GM18909 (cell line): Measurements from ENCODE around the gene SPATA7.

ENCODE experiments used
- ATAC-seq: cut with Tn5 transposase; IDR thresholded peaks from one replicate; pipeline ENCODE4 v1.9.1; 2021; ENCODE audit warnings: mild to moderate bottlenecking; ENCODE audit not compliant: unreplicated experiment, poor library complexity

The SPATA7 gene

DNA sequence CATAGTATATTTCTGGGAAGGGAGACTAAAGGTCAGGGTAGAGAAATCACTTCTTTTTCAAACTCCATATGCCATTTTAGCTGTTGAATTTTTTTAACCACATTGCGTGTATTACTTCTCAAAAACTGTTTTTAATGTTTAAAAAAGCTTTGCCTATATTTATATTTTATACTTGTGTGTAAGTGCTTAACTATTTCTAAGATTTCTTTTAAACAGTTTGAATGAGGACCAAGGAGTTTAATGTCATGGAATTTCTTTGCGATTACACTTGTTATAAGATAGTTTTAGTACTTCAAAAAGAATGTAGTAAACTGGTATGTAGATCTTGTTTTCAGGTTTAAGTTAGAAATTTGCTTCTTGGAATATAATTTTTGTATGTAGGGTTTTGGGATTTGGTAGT lies 7.2 kb downstream of the SPATA7 start:
- no peak for ATAC-seq

GRCh38 chr14:88411039-88411438 lies 25.6 kb downstream of the SPATA7 start:
- ATAC-seq = no peak

GRCh38 chr14:88417594-88417993 lies 32.1 kb downstream of the SPATA7 start:
- no peak for ATAC-seq

DNA sequence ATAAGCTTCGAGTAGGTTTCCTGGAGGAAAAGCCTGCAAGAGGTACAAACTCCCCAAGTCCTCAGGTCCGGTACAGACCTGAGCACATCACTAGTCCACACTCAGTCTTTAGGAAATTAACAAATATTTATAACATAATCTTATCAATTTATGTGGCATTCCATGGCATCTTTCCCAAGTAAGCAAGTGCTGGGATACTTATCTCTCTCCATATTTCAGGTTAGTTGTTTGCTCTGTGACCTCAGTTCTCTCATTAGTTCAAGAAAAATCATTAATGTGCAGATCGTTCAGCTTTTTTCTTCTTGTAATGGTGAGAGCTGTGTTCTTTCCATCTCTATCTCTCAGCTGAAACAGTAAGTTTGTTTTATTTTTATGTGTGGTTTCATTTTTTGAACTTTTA lies 34.7 kb downstream of the SPATA7 start:
- no peak for ATAC-seq

- no peak for ATAC-seq
These were observed 35.8 kb downstream of the SPATA7 start for GRCh38 chr14:88421286-88421685.

DNA sequence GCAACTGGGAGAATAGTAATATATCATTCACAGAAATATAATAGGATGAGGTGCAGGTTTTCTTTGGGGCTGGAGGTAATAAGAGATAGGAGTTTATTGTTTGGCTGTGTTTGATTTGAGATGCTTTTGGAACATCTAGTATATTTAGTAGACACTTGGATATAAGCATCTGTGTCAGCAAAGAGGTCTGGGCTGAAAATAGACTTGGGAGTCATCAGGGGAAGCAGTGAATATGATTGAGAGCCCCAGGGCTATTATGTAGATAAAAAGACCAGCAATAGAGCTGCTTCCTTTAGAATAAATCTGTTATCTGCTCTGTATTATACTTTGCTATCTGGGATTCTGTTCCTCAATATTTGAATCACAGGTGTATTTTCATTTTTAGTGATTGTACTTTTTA lies 36.6 kb downstream of the SPATA7 start:
- ATAC-seq = no peak

DNA sequence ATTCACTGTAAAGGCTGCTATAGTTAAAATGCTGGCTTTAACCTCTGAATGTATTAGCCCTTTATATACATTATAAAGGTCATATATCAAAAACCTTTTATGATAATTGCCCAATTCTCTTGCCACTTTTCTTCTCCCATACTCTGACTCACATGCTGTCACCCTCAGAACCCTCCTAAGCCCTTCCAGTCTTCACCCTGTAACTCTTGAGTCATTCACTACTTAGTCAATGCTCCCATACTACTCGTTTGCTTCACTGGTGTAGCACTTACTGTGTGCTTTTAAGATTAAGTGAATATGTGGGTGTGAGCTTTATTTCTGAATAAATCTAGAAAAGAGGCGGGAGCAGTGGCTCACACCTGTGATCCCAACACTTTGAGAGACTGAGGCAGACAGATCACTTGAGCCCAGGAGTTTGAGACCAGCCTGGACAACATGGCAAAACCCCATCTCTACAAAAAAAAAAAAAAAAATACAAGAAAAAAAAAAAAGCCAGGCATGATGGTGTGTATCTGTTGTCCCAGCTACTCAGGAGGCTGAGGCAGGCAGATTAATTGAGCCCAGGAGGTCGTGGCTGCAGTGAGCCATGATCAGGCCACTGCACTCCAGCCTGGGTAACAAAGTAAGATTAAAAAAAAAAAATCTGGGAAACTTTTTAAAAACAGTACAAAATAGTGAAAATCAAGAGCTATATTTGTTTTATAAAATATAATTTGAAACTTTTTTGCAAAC lies 37.6 kb downstream of the SPATA7 start:
- ATAC-seq = no peak

- ATAC-seq = no peak
These were observed 39.1 kb downstream of the SPATA7 start for GRCh38 chr14:88424573-88424972.

- ATAC-seq = no peak
These were observed 40.8 kb downstream of the SPATA7 start for GRCh38 chr14:88426271-88426670.

- no peak for ATAC-seq
These were observed 45.5 kb downstream of the SPATA7 start for GRCh38 chr14:88430976-88431375.

DNA sequence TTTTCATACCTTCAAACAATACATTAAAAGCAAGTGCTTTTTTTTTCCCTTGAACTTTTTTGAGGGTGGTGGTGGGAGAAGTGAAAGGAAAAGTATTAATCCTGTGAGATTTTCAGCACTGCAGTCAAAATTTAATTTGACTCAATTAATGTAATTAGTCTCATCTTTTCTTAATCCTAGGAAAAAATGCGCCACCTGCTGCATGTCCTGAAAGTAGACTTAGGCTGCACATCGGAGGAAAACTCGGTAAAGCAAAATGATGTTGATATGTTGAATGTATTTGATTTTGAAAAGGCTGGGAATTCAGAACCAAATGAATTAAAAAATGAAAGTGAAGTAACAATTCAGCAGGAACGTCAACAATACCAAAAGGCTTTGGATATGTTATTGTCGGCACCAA lies 52.2 kb downstream of the SPATA7 start:
- ATAC-seq = no peak

DNA sequence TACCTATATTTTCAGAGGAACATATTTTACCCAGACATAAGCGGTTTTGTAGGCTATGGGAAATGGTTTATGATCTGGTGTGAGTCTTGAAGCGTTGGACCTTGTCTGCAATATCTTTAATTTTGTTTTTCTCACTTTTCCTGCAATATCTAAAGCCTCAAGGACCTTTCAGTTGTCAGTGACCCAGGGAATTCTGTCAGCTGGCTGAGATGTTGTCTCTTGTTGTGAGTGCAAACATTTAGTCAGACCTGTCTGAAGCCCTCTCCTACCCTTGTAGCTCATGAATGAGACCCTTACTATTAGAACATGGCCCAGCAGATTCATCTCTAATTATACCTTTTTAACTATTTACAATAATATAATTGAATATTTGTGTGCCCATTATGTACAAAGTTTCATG lies 53.6 kb downstream of the SPATA7 start:
- no peak for ATAC-seq

GRCh38 chr14:88452231-88452630 lies 66.8 kb downstream of the SPATA7 start:
- ATAC-seq = no peak

GRCh38 chr14:88454886-88455285 lies 69.4 kb downstream of the SPATA7 start:
- no peak for ATAC-seq

DNA sequence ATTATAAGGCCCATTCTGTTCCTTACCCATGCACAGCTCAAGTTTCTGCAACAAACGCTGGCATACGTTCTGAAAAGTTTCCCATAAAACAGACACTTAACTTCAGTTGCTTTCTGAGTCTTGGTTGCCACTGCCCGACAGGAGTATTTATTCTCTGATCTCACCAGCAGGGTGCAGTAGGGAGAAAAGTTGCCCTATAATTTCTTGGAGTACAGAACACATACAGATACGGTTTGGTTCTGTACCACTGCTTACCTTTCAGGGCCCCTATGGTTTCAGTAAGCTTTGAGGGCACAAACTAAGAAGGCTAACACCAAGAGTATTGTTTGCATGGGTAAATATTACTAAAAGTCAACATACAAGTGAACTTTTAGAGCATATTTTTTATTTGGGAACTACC lies 77.9 kb downstream of the SPATA7 start:
- peak; percentile 60 for ATAC-seq

GRCh38 chr14:88468406-88468805 lies 82.9 kb downstream of the SPATA7 start:
- no peak for ATAC-seq

DNA sequence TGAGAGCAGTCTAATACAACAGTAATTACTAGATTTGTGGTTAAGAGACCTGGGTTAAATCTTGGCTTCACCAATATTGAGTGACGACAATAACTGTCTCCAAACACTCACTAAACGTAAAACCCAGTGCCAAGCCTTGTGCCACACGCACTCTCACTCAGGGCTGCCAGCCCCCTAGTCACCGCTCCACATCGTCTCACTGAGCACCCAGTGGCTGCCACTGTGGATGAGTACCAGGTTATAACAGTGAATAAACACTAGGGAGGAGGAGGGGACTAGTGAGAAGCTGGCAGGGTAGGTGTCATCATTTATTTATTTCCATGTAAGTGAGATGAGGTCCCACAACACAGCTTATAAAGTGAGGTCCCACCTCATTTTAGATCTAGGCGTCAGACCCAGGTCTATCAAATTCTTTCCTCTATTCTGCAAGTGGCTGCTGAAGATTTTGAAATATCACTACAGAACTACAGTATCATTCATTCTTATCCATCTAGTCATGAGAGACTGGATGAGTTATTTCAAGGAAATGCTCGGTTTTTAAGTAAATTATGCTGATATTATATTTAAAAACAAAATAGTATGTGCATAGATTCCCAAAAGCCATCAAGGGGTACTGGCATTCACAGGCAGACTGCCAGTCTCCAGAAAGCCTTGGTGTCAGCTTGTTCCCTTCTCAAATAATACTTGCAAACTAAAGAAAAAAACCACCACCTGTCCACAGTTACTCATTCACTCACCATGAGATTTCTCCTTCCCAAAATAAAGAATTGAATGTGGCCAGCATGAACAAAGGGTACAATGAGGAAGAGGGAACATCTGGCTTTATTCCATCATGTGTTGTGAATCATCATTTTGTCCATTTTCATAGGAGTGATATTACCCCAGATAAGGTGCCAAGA lies 85.3 kb downstream of the SPATA7 start:
- no peak for ATAC-seq

DNA sequence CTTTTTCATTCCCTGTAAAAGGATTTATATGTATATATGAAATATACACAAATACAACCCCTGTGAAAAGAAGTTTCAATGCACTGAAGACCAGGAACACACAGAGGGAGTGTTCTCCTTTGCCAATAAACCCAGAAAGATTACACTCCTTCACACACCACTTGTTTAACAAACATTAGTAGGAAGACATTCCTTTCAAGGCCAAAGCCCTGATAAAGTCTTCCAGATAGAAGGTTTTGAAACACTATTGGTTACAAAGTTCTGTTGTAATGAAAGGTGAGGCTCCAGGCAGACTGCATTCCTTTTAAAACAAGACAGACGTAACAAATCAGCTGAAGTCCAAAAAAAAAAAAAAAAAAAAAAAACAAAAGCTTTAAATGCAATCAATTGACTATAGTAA lies 88.3 kb downstream of the SPATA7 start:
- ATAC-seq = no peak

- no peak for ATAC-seq
These were observed 90.8 kb downstream of the SPATA7 start for GRCh38 chr14:88476214-88476774.

DNA sequence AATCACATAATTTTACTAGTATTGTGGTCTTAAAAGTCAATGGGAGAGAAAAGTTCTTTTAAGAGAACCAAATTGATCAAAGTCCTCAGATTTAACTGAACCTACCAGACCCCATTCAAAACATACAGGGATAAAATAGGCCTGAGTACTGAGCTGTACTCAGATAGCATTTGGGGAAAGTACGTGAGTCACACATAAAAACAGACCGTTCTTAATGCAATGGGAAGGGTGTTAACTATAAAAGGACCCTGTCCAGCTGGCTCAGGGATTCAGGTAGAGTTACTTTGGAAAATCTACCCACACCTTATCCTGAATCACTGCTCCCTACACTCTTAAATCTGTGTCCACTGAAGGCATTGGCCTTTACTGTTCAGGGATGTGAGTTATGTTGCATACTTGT lies 91.4 kb downstream of the SPATA7 start:
- ATAC-seq = no peak

DNA sequence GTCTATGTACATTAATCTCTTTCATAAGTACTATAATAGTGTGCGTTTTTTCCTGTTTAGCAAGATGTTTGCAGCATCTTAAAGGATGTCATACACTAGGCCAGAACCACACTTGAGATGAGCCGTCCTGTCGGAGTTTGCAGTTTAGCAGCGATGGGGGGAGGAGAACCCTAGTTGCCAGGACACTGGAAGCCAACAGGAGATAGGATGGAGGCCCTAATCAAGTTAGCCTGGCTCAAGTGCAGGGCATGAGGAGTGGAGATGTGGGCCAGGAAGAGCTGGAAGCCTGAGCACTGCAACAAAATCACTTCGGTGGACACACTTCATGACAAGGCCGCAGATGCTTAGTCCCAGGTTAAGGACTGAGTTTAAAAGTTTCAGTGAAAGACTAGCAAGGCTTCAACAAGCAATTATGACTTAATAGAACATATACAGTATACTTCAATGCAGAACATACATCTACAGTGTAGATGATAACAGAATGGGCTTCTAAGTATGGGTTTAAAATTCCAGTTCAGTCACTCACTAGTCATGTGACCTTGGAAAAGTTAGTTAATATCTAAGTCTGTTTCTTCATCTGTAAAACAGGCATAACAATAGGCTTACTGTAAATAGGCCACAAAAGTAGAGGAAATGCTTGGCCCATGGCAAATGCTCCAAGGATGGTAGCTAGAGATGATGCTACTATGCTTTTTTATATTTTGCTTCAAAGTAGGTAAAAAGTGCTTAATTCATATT lies 92.2 kb downstream of the SPATA7 start:
- no peak for ATAC-seq
